ENCODE measurements around the gene CACNA1H.

CACNA1H gene

GRCh38 chr16:1216296-1216619 lies 63.4 kb downstream of the CACNA1H start:
- TF ChIP-seq CTCF (IDR thresholded peaks at IDR 0.05; ENCODE audit: control insufficient read depth, extremely low read depth, insufficient read depth), result peak; percentile 8; the same call in 1 of the 2 replicates

GRCh38 chr16:1216681-1217400 lies 63.9 kb downstream of the CACNA1H start:
- DNase-seq (ENCODE audit: low read depth), result no peak
- no peak overlapping the region for H3K4me3 ChIP-seq (ENCODE audit: low read depth, low read length)

More at GRCh38 chr16:1216296-1216619, 63.4 kb downstream of the CACNA1H start:
- H3K4me3 ChIP-seq (ENCODE audit: low read depth, low read length), result no peak overlapping the region
- no peak for DNase-seq (ENCODE audit: low read depth)

GRCh38 chr16:1217526-1217925 lies 64.6 kb downstream of the CACNA1H start:
- TF ChIP-seq CTCF (IDR thresholded peaks at IDR 0.05; ENCODE audit: control insufficient read depth, extremely low read depth, insufficient read depth), result no peak
- H3K4me3 ChIP-seq (ENCODE audit: low read depth, low read length), result no peak overlapping the region
- DNase-seq (ENCODE audit: low read depth), result no peak

More at GRCh38 chr16:1216681-1217400, 63.9 kb downstream of the CACNA1H start:
- no peak for TF ChIP-seq CTCF (IDR thresholded peaks at IDR 0.05; ENCODE audit: control insufficient read depth, extremely low read depth, insufficient read depth)

GRCh38 chr16:1218061-1218929 lies 65.4 kb downstream of the CACNA1H start:
- no peak for DNase-seq (ENCODE audit: low read depth)
- no peak overlapping the region for H3K4me3 ChIP-seq (ENCODE audit: low read depth, low read length)

GRCh38 chr16:1218930-1219611 lies 66.2 kb downstream of the CACNA1H start:
- DNase-seq (ENCODE audit: low read depth), result no peak

More at GRCh38 chr16:1218061-1218929, 65.4 kb downstream of the CACNA1H start:
- TF ChIP-seq CTCF (IDR thresholded peaks at IDR 0.05; ENCODE audit: control insufficient read depth, extremely low read depth, insufficient read depth), result no peak

More at GRCh38 chr16:1218930-1219611, 66.2 kb downstream of the CACNA1H start:
- TF ChIP-seq CTCF (IDR thresholded peaks at IDR 0.05; ENCODE audit: control insufficient read depth, extremely low read depth, insufficient read depth), result no peak
- H3K4me3 ChIP-seq (ENCODE audit: low read depth, low read length), result no peak overlapping the region
